ENCODE results near the gene SQOR.
A peak's percentile ranks its signal among the peaks of the same experiment; 100 is the strongest.

Gene SQOR

DNA sequence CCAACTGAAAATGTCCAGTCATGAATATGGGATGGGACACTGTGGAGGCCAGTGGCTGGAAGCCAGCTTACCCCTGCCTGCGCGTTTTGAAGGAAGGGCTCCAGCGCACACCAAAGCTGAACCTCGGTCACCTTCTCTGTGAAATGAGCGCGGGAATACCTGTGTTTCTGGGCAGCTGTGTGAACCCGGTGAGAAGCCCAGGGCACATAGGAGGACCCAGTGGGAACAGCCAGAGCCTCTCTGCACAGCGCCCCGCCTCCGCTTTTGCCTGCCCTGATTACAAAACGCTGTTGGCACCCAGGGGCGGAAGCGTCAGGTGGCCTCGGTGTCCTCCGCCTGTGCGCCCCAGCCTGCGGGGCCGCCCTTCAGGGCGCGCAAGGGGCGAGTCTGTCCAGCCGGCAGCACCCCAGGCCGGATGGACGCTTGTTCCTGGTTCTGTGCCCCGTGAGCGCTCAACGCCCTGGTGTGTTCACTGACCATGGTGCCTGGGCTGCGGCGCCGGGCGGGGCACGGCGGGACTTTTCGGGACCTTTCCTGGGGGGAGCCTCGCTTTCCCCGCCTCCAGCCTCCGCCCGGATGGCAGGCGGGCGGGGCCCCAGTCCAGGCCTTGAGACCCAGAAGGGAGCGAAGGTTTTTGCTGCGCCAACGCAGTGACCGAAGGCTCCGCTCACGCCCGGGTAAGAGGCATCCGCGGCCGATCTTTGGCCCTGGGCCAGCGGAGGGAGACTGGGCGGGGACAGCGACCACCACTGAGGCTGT is at the start of gene SQOR:
Gene SQOR (plus strand): TSS at position 598 of the 759 bp plus-strand sequence. CDS start 23,895 bp downstream, outside the sequence.
- peaks cover 41% of the 10 kb centered on the region for H3K4me1 Mint-ChIP-seq
- H3K27me3 Mint-ChIP-seq = no peaks in the 10 kb centered on the region
- H3K27ac Mint-ChIP-seq = peak within 1 kb of the TSS; percentile 91
- no peaks in the 10 kb centered on the region for H3K9me3 Mint-ChIP-seq
- peak within 1 kb of the TSS; percentile 96 for H3K4me3 Mint-ChIP-seq
- no peaks in the 10 kb centered on the region for H3K36me3 Mint-ChIP-seq

DNA sequence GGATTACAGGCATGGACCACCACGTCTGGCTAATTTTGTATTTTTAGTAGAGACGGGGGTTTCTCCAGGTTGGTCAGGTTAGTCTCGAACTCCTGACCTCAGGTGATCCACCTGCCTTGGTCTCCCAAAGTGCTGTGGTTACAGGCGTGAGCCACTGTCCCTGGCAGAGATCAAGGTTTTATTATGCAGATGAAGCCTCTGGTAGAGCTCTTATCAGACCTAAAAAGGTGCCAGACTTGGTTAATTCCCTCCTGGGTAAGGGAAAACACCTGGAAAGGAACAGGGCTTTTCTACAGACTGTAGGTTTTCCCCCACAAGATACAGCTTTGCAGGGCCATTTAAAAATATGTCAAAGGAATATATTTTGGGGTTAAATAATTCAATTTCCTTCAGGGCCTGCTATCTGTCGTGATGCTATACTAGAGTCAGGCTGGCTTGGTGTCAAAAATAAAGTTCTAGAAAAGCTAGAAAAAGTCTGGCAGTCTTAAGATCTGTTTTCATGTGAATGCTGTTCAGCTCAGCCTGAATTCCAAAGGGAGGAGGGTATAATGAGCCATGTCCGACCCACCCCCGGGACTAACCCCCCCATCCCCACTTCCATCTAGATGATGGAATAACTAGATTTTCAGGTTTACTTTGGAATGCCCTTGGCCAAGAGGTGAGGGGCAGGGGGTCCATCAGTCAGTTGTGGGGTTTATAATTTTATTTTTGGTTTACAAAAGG is 49.6 kb upstream of the SQOR start:
- Mint-ChIP-seq H3K9me3 (no peaks in the 10 kb centered on the region), H3K27ac (peak overlapping the region; percentile 12), H3K36me3 (peaks cover 2% of the 10 kb centered on the region), H3K4me3 (peak overlapping the region; percentile 99), H3K27me3 (no peaks in the 10 kb centered on the region), H3K4me1 (peaks cover 44% of the 10 kb centered on the region)

DNA sequence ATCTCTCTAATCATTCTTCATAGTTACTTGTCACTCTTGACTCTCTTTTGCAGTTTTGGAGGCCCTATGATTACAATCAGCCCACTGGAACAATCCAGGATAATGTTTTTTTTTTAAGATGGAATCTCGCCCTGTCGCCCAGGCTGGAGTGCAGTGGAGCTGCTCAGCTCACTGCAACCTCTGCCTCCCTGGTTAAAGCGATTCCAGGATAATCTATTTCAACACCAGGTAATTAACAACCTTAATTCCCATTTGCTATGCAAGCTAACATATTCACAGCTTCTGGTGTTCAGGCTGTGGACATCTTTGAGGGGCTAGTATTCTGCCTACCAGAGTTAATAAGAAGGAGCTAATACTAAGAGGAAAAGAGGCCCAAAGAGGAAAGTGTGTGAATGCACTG is 48.7 kb upstream of the SQOR start:
- Mint-ChIP-seq H3K36me3 (peaks cover 2% of the 10 kb centered on the region), H3K27me3 (no peaks in the 10 kb centered on the region), H3K4me3 (peak overlapping the region; percentile 99), H3K4me1 (peaks cover 48% of the 10 kb centered on the region), H3K27ac (peak overlapping the region; percentile 100), H3K9me3 (no peaks in the 10 kb centered on the region)

DNA sequence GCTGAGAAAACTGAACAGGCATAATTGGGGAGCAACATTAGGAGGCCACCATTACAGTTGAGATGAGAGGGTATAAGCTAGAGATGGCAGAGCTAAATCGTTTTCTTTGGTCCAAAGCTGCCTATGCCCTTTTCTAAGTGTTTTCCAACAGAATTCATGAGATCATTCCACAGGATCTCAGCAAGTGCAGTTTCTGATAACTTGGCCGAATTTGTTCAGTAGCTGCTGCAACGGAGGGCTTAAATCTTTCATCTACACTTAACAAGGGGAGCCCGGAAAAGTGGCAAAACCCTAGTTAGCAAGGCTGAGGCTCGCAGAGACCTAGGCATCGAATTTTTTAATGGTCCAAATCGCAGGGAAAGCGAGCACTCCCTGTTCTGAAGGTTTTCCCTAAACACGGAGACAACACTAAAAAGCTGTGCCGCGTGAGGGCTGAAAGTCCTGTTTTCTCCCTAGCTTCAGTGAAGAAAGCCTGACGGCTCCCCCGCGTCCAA is 48.2 kb upstream of the SQOR start:
- H3K27ac Mint-ChIP-seq = peak overlapping the region; percentile 100
- H3K27me3 Mint-ChIP-seq = no peaks in the 10 kb centered on the region
- H3K9me3 Mint-ChIP-seq = no peaks in the 10 kb centered on the region
- H3K36me3 Mint-ChIP-seq = peaks cover 2% of the 10 kb centered on the region
- peak overlapping the region; percentile 99 for H3K4me3 Mint-ChIP-seq
- H3K4me1 Mint-ChIP-seq = peaks cover 52% of the 10 kb centered on the region

DNA sequence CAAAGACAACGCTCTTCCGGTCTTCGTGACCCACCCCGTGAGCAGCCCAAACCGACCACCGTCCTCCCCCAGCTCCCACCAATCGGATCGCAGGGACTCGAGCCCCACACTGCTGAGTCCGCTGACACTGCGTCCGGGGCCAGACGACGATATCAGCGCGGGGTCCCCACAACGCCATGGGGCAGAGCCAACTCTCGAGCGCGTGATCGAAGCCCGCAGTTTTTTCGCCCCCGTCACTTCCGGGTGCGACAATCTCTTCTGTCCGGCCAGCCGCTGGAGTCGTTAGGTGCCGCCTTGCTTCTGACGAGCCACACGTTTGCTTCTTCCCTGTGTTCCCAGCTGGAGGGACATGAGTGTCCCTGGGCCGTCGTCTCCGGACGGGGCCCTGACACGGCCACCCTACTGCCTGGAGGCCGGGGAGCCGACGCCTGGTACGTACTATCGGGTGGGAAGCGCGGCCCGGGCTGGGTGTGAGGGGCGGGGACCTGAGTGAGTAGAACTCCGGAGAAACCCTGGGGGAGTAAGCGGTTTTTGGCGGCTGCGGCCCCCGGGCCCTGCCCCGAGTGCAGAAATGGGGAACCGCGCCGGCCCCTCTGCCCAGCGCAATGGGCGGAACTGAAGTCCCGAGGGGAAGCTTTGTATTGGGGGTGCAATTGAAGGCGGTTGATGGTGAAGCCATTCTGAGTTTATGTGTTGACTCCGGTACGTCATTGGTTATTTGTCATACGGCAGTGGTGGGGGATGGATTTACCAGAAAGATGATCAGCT is 47.5 kb upstream of the SQOR start, which contains the start of gene BLOC1S6:
Gene BLOC1S6 (plus strand): TSS at position 285 of the 768 bp plus-strand sequence. CDS start 65 bp downstream, at position 350.
- Mint-ChIP-seq H3K27ac (peak within 1 kb of the TSS; percentile 100), H3K9me3 (no peaks in the 10 kb centered on the region), H3K27me3 (no peaks in the 10 kb centered on the region), H3K4me1 (peaks cover 59% of the 10 kb centered on the region), H3K4me3 (peak within 1 kb of the TSS; percentile 99), H3K36me3 (peaks cover 2% of the 10 kb centered on the region)

DNA sequence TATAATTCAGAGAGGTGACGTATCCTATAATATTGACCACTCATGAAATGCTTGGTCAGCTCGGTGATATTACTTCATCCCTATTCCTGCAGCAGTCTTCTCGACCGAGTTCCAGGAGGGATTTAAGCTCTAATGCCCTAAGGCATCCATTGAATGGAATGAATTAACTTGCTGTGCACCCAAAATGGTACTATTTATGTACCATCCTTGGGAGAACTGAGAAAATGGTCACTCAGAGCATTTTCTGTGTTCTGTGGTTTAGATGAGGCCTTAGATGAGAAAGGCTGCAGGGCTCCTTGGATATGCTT is 47.0 kb upstream of the SQOR start:
- H3K36me3 Mint-ChIP-seq = peaks cover 2% of the 10 kb centered on the region
- no peaks in the 10 kb centered on the region for H3K27me3 Mint-ChIP-seq
- peak overlapping the region; percentile 99 for H3K4me3 Mint-ChIP-seq
- peaks cover 61% of the 10 kb centered on the region for H3K4me1 Mint-ChIP-seq
- H3K27ac Mint-ChIP-seq = peak overlapping the region; percentile 100
- H3K9me3 Mint-ChIP-seq = no peaks in the 10 kb centered on the region

DNA sequence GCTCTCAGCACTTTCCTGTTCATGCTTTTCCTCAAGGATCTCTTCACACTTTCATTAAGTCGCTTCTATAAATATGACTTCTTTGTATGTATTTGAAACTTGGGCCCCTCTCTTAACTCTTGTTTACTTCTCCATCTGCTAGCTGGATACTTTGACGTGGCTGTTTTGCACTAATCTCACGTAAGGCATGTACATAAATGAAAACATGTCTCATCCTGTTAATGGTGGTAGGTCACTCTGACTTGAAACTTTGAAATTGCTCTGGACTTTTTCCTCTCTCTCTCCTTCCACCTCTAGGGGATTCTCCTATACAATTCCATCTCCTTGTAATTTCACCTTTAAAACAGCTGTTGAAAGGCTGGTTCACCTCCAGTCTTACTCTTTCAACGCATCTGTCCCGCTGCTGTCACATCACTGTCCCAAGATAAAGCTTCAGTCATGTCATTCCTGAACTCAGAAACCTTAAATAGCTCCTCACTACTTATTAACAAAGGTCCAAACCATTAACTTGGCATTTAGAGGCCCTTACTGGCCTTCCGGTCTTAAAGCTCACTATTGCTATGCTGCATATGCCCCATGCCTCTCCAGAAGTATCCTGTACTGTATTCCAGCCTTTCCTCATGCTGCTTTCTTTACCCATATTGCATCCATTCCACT is 46.5 kb upstream of the SQOR start:
- Mint-ChIP-seq H3K4me3 (peak overlapping the region; percentile 99), H3K36me3 (peaks cover 2% of the 10 kb centered on the region), H3K4me1 (peaks cover 60% of the 10 kb centered on the region)

DNA sequence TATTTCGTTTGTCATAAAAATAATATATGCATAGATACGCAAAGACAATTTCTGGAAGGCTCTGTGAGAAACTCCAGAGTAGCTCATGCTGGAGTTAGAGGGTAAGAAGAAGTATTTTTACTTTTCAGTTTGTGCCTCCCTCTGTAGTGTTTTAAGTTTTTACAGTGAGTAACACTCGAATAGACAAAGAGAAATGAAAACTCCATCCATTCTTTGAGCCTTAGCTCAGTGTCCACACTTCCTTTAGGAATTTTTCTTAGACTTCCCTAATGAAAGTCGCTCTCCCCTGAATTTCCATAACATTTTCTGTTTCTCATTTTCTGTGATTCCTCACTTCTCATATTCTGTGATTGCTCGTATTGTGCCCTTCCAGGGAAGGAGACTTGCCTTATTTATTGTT is 45.6 kb upstream of the SQOR start:
- no peaks in the 10 kb centered on the region for H3K27me3 Mint-ChIP-seq
- H3K27ac Mint-ChIP-seq = no peak overlapping the region
- H3K4me1 Mint-ChIP-seq = peaks cover 60% of the 10 kb centered on the region
- peaks cover 3% of the 10 kb centered on the region for H3K36me3 Mint-ChIP-seq
- no peaks in the 10 kb centered on the region for H3K9me3 Mint-ChIP-seq
- peak overlapping the region; percentile 99 for H3K4me3 Mint-ChIP-seq

More for the DNA sequence above, 46.5 kb upstream of the SQOR start:
- H3K9me3 Mint-ChIP-seq = no peaks in the 10 kb centered on the region
- H3K27me3 Mint-ChIP-seq = no peaks in the 10 kb centered on the region
- peak overlapping the region; percentile 100 for H3K27ac Mint-ChIP-seq

DNA sequence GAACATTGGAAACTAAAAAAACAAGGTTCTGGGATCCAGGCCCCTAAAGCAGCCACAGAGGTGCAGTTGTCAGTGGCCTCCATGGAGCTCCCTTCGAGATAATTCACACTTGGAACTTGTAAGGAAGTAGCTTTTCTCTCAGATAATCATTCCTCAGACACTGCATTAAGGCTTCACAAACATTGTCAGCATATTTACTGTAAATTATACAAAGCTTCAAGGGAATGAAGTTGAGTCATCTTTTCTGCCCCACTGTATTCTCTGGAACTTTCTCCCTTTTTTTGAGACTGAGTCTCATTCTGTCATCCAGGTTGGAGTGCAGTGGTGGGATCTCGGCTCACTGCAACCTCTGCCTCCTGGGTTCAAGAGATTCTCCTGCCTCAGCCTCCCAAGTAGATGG is 40.5 kb upstream of the SQOR start:
- Mint-ChIP-seq H3K27me3 (no peaks in the 10 kb centered on the region), H3K27ac (no peak overlapping the region), H3K9me3 (no peaks in the 10 kb centered on the region), H3K36me3 (peaks cover 12% of the 10 kb centered on the region), H3K4me1 (peaks cover 33% of the 10 kb centered on the region), H3K4me3 (no peak overlapping the region)

DNA sequence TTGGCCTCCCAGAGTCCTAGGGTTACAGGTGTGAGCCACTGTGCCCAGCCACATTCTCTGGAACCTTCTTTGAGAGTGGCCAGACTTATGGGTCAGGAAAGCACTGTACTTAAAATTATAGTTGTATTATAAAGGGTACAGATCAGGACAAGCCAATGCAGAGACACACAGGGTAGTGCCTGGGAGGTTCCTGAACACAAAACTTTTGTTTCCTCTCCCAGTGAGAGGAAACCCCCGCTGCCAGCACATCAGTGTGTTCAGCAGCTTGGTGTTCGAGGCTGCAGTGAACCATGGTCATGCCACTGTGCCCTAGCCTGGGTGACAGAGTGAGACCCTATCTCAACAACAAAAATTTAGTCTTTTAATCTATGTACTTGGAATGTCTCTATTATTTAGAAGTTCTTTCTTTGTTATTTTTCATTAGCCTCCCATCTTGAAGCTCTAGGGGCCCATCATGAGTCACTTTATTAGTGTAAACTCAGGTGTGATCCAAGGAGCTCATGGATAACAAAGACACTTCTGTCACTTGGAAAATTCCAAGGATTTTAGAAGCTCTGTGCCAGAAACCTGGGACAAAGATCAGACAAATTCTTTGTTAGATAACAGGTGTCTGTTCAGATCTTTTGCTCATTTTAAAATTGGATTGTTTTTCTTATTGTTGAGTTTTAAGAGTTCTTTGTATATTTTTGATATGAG is 39.8 kb upstream of the SQOR start:
- H3K4me3 Mint-ChIP-seq = no peak overlapping the region
- peaks cover 10% of the 10 kb centered on the region for H3K36me3 Mint-ChIP-seq
- H3K27ac Mint-ChIP-seq = no peak overlapping the region
- peaks cover 29% of the 10 kb centered on the region for H3K4me1 Mint-ChIP-seq
- no peaks in the 10 kb centered on the region for H3K27me3 Mint-ChIP-seq
- no peaks in the 10 kb centered on the region for H3K9me3 Mint-ChIP-seq

DNA sequence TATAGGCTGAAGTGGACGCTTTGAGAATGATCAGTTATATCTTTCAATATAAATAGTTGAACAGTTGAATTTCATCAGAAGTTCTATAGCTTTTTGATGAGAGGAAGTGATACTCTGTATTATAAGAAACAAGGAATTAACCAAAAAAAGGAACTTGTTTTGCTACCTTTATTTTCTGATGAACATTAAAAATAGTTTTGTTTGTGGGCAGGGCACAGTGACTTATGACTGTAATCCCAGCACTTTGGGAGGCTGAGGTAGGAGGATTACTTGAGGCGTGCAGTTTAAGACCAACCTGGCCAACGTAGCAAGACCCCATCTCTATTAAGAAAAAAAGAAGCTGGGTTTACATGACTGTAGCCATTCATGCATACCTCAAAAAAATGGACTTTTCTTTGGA is 30.9 kb upstream of the SQOR start:
- Mint-ChIP-seq H3K36me3 (peaks cover 1% of the 10 kb centered on the region), H3K27me3 (no peaks in the 10 kb centered on the region), H3K4me1 (peaks cover 12% of the 10 kb centered on the region), H3K27ac (peak overlapping the region; percentile 51), H3K9me3 (no peaks in the 10 kb centered on the region), H3K4me3 (no peak overlapping the region)

DNA sequence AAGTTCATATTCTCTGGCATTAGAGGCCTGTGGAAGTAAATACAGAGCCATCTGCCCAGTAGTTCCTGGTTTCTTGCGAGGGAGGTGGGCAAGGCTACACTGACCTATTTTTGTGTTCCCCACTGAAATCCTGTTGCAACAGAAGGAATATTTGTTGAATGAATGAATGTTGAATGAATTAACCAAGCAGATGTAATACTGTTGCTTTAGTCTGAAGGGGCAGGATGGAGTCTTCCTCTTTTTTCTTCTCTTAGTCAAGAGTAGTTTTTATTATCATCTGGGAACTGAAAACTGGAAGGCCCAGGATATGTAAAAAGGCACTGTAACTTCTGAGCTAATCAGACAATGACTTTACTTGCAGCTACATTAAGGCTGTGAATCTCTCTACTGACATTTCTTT is 30.5 kb upstream of the SQOR start:
- H3K27ac Mint-ChIP-seq = peak overlapping the region; percentile 19
- H3K27me3 Mint-ChIP-seq = no peaks in the 10 kb centered on the region
- no peak overlapping the region for H3K4me3 Mint-ChIP-seq
- H3K4me1 Mint-ChIP-seq = peaks cover 12% of the 10 kb centered on the region
- no peaks in the 10 kb centered on the region for H3K9me3 Mint-ChIP-seq
- peaks cover 1% of the 10 kb centered on the region for H3K36me3 Mint-ChIP-seq

DNA sequence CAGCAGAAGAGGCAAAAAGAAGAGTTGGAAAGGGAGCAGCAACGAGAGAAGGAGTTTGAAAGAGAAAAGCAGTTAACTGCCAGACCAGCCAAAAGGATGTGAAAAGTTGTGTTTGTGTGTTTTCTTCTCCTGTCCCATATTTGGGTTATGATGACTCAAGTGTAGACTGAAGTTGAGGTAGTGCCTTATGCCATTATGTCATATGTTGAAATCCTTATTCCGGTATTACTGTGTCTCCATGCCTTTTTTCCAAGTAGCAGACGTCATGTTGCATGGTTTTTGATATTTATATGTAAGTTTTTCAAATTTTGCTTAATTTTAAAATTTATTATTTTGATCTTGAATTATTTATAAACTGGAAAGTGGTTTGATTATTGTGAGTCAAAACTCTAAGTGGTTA is 28.4 kb upstream of the SQOR start:
- Mint-ChIP-seq H3K9me3 (no peaks in the 10 kb centered on the region), H3K36me3 (peaks cover 1% of the 10 kb centered on the region), H3K27ac (no peak overlapping the region), H3K4me1 (peaks cover 7% of the 10 kb centered on the region), H3K4me3 (no peak overlapping the region), H3K27me3 (no peaks in the 10 kb centered on the region)

DNA sequence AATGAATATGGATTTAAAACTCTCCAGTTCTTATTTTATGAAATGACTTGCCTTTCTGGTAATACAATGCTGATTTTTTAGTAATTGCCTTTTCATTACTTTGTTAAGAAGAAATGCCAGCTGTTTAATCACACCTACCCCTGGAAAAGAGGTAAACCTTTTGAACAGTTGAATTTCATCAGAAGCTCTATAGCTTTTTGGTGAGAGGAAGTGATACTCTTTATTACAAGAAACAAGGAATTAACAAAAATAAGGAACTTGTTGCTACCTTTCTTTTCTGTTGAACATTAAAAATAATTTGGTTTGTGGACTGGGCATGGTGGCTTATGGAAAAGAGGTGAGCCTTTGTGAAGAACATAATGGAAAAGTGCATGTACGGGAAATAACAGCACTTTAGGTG is 28.0 kb upstream of the SQOR start:
- Mint-ChIP-seq H3K27ac (no peak overlapping the region), H3K27me3 (no peaks in the 10 kb centered on the region), H3K4me3 (no peak overlapping the region), H3K9me3 (no peaks in the 10 kb centered on the region), H3K36me3 (peaks cover 1% of the 10 kb centered on the region), H3K4me1 (peaks cover 3% of the 10 kb centered on the region)

DNA sequence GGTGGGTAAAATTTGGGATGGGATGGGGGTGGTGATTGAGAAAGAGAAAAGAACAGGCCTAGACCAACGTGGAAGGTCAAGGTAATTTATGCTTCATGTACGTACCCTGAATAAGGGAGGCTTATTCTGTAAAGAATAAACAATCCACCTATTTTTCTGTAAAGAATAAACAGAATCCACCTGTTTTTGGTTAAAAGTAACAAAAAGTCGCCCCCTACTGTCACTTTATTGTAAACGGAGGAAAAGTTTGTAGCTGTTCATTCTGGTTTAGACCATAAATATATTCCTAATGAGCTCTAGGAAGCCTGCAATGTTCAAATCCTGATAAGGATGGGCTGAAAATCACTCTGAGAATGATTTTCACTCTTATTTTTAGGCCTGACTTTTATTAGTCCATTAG is 23.5 kb upstream of the SQOR start:
- no peaks in the 10 kb centered on the region for H3K36me3 Mint-ChIP-seq
- H3K27ac Mint-ChIP-seq = no peak overlapping the region
- H3K4me3 Mint-ChIP-seq = no peak overlapping the region
- H3K27me3 Mint-ChIP-seq = no peaks in the 10 kb centered on the region
- no peaks in the 10 kb centered on the region for H3K4me1 Mint-ChIP-seq
- no peaks in the 10 kb centered on the region for H3K9me3 Mint-ChIP-seq

All from activated naive CD4-positive, alpha-beta T cell treated with anti-CD3 and anti-CD28 coated beads, Interleukin-2, amount 50 U/mL, for 24 hours (primary cell).